Fibroblast of skin of scalp (primary cell): ENCODE measurements around the gene PITX3.
"Not testable (repeated sequence)": the region's sequence is repeated elsewhere in the genome, so short reads cannot be mapped to it uniquely, and the experiment has no call there.

Source experiments
- DNase-seq: peaks from one replicate; pipeline ENCODE4 v3.0.0-alpha.2; 2013

Gene PITX3

DNA sequence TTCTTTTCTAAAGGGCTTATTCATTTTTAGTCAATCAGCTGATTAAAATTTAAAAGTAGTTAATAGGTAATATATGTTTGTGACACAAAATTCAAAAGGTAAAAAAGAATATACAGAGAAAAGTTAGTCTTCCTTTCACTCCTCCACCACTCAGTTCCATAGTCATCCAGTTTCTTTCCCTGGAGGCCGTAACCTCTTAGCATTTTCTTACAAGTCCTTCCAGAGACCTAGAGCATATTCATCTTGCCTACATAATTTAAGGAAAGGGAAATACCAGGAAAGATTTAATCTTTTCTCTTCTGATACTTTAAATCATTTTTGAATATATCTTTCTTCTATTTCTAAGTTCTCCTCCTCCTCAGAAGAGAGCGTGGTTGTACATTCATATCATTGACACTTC is 14.1 kb upstream of the PITX3 start:
- no peak for DNase-seq

DNA sequence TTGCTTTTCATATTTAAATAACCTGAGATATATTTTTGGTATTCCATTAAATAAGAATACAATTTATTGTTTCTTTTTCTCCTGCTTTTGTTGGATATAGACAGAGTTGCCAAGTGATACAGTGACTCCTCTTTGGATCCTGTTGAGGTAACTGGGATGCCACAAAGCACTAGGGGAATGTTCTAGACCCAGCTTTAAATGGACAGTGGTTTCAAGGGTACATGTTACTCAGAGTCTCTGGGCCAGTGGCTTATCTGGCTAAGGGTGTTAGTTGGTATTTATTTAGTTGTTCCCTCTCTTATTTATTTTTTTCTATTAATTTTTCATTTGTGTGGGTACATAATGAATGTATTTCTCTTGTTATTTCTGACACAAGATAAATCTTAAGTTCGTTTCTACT is 13.1 kb upstream of the PITX3 start:
- no peak for DNase-seq

DNA sequence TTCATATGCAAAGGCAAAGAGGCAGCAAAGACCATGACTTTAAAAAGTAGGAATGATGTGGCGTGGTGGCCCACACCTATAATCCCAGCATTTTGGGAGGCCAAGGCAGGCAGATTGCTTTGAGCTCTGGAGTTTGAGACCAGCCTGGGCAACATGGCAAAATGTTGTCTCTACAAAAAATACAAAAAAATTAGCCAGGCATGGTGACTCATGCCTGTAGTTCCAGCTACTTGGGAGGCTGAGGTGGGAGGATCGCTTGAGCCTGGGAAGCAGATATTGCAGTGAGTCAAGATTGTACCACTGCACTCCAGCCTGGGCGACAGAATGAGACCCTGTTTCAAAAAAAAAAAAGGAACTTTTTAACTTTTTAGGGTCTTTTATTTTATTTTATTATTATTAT is 11.2 kb upstream of the PITX3 start:
- DNase-seq: not testable (repeated sequence)

DNA sequence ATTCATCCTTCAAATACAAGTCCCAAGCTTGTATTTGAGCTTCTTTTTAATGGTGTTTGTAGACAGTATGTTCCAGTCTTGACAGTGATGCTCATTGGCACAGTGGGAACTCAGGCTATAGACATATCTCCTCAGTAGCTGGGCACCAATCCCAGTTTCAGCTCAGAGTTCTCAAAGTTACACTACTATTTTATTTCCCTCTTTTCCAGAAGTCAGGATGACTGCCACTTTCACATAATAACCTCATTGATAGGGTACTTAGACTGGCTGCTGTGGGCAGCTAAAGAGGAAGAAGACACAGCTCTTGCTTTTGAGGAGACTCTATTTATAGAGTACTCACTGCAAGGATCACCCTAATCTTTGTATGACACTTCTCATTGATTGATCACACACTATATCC is 6.4 kb upstream of the PITX3 start:
- DNase-seq: no peak

DNA sequence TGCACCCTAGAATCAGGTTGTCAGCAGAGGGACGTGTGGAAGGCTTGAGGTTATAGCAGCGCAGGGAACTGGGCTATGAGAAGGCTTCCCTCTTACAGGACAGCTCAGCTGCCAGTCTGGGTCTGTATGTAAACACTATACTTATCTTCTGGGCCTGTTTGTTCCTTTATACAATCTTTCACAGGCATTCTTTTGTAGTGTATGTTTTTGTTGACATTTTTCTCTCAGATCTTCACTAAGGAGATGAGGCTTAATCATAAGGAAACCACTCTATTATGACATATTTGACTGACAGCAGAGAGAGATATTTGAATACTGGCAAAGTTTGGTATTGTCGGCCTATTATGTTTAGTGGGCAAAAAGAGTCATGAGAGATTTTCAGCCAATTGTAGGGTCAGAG is 4.9 kb upstream of the PITX3 start:
- DNase-seq: no peak

DNA sequence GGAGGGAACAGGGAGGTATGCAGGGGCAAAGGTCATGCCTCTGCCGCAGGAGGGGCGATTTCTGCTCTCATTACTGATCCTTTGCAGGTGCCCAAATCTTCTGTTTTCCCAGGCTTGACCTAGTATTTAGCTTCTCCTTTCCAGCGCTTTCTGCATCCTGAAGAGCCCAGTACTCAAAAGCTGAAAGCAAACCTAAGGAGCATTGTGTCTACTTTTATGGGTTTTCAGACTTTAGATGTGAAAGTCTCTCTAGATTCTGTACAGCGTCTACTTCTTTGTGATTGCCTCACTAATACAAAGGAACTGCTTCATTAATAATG is 4.6 kb upstream of the PITX3 start:
- DNase-seq: no peak

DNA sequence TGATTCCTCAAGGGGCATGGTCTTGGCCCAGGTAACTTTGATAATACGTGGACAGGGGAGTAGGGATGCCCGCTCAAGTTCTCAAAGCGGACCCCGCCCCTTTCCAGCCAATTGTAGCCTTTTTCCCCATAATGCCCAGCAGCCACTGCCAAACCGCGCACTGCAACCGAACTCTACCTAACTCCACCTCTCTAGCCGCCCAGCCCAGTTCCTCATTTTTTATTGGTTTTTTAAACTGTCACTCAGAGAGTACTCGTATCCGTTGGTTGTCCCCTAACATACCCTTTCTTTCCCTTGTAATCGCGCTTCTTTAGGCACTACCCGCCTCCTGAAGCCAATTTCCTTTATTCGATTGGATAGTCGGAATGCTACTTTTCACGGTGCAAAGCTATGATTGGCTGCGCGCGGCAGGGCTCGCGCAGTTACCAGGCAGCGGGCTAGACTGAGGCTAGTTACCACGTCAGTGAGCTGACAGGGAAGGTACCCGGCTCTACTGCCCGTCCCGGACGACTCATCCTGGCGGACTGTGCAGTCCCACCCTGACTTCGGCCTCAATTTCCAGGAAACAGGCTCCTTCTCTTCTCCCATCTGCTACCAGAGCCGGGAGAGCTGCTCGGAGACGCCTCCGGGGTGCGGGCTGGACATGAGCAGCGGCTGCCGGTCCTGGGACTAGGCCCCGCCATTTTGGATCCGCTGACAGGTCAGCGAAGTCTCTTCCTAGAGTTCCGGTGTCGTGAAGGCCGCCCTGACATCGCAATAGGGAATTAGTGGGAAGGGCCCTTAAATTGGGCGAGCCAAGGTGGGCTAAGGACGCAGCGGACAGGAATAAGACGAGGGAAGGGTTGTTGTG is 4.0 kb upstream of the PITX3 start, which contains the start of gene GBF1:
Gene GBF1, plus strand, starts transcription at position 451 of the 850 bp plus-strand sequence. CDS start 13,407 bp downstream, outside the sequence.
- peak; percentile 100 for DNase-seq

DNA sequence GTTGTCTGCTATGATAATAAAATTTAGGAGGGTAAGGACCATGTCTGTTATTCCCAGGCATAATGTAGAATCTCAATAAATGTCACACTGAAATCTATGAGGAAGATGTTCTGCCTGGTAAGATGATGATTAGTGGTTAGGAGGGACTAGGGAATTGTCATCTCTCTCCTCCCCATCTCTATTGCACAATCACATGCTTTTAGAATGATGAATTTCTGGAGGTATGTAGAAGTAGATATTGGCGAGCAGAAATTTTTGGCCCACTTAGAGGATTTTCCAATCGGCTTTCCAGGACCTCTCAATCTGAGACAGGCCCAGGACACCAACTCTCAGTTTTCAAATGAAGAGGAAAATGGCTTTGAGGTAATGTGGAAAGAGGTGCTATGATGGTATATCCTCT is 2.0 kb upstream of the PITX3 start:
- peak; percentile 89 for DNase-seq

DNA sequence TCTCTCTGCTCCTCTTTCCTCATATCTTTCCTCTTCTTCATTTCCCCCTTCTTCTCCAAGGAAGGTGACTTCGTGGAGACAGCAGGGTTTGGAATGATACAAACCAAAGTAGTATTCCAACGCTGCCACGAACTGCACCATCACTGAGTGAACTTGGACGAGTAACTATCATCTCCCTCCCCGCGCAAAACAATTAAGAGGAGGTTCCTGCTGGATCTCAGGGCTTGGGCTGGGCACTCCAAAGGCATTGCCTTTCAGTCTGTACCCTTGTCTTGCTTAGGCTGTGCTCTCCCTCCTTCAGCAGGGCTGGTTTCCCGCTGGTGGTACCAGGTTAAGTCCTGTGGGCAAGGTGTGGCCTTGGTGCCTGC is 790 bp upstream of the PITX3 start:
- DNase-seq: no peak

DNA sequence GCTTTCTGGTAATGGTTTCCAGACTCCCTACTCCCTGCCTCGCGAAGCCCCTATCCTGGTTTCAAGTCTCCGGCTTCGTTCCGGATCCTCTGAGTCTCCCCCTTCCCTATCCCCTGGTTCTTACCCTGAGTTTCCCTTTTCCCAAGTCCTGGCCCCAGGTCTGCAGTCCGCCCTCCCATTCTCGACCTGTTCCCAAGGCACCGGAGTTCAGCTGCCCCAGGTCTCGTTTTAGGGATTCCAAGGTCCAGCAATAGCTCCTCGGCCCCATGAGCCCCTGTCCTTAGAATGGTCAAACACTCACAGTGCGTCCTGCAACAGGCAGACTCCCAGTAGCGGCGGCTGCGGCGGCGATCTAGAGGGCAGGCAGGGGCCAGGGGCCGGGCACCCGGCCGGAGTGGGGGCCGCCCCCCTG is 274 bp downstream of the PITX3 start:
- DNase-seq: no peak

DNA sequence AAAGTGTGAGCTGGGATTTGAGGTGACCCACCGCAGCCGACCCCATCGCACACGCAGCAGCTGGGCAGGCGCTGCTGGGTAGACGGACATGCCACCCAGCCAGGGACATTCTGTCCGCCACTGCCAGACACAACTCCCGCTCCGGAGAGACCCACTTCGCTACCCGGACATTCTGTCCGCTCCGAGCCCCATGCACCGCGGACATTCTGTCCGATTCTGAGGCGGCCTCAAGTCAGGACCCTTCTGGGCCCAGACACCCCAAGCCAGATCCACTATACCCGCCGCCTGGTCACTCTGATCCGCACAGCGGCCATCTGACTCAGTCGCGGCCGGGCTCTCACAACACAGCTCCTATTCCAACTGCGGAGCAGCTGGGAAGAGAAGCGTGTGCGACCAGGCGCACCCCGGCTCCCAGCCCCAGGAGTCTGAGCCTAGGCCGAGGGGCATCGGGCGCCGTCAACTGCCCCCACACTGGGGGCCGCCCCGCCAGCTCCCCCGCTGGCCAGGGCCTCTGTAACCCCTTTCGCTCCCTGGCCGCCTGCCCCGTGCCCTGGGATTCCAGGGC is 763 bp downstream of the PITX3 start:
- no peak for DNase-seq

DNA sequence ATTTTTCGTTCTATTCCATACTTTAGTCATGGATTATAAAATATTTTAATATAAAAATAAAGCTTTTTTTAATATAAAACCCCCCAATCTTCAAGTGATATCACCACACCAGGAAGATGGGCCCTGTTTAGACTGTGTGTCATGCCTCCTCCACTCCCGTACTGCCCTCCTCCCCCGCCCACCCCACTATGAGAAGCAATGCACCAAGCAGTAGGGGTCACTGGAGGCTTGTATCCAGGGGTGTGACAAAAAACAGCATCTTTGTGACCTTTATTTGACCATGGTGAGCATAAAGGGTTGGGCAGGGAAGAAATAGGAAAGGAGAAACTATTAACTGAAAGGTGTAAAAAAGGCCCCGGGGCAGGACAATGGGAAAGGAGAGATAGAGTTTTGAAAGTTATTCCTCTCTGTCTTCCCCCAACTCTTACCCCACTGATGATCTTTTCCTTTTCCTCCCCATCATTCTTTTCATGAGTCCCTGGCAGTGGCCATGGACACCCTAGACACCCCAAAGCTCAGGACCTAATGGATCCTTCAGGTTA is 3.5 kb downstream of the PITX3 start:
- no peak for DNase-seq

DNA sequence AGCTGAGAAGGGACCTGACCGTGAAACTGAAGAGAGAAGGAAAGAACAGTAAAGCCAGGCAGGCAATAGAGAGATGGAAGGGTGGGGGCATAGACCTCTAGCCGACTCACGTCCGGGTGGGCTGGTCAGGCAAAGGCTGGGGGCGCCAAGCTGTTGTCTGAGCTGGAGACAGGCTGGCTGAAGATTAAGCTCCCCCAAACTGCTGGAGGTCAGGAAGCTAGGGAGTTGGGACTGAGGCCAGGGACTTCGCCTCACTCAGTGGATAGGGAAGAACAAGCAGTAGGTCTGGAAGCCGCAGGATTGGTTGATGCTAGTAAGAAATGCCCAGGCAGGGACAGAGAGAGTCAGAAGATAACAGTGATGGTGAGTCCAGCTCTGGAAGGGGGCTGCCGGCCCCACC is 5.3 kb downstream of the PITX3 start:
- DNase-seq: no peak

DNA sequence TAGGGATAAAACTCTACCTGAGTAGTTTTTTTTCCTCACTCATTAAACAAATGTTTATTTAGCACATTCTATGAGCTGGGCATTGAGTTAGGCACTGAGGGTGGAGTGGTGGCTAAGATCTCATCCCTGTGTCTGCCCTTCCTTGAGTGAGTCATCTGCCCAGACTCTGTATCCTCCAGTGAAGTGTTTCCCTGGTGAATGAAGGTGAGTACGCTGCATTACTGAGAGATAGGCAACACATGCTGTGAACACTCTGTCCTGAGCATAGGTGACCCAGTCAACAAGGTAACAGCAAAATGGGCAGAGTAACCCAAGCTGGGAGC is 5.8 kb downstream of the PITX3 start:
- no peak for DNase-seq

DNA sequence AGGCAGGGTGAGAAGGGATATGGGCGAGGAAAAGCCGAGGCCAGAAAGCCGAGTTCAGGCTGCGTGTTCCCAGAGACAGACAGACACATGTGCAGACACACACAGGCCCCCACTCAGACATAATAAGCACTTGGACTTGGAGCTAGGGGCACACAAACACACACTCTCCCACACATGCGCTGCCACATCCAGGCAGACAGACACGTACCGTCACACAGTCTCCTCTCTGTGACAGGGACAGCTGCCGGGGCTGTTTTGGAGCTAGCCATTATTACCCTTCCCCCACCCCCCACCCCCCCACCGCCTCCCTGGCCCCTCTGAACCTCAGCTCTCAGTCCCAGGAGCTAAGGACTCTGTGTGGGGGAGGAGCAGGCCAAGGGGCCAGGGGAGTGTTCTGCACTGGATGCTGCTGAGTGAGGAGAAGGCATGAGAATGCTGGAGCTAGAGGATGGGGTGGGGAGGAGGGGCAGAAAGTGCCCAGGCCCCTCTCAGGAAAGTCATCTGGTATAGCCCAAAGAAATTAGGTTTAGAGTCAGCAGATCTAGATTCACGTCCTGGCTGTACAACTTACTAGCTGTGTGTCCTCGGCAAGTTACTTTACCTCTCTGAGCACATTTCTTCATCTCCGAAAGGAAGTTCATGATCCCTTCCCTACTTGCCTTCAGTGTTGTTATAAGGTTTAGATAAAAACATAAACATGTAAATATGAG is 6.3 kb downstream of the PITX3 start:
- no peak for DNase-seq

DNA sequence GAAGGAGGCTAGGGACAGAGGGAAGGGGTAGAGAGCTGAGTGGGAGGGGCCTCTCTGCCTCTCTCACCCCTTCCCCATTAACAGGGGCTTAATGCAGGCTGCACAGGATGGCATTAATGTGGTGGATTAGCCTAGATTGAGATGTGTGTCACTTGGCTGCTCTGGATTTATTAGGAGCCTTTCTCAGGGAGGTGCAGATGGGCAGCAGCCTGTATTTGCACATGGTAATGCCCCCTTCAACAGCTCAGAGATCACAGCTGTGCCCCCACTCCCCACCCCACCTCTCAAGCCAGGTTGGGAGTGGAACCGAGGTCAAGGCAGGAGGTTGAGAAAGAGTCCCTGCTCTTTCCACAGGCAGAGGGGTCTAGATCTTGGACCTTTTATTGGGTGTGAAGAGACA is 7.3 kb downstream of the PITX3 start:
- no peak for DNase-seq

DNA sequence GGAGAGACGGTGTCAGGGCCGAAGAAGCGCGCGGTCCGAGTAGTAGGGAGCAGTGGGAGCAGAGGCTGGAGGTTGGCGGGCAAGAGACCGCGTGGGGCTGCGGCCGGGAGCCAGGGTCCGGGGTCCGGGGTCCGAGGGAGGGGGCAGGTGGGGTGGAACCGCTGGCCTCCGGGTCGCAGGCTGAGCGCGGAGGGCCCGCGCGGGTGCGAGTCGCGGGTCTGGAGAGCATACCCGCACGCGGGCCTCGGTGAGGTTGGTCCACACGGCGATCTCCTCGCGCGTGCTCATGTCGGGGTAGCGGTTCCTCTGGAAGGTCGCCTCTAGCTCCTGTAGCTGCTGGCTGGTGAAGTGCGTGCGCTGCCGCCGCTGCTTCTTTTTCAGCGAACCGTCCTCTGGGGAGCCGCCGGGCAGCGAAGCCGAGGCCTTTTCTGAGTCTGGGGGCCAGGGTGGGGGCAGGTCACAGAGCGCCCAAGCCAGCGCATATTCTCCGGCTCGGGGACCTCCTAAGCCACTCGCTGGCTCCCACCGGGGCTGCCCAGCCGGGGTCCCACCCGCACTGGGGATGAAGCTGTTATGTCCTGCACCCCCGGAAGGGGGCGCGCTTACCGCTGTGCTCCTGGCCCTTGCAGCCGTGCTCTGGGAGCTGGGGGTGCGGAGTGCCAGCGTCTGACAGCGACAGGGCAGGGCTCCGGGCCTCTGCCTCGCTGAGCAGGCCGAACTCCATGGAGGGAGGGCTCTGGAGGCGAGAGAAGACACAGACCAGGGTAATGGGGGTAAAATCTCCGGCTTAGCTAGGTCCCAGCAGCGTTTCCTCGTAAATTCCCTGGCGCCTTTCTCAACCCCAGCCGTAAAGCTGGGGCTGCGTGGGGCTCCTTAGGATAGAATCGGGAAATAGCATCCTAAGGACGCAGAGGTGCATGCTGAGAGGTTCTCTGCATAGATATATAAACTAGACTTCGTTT is 9.7 kb downstream of the PITX3 start:
- peak; percentile 41 for DNase-seq

DNA sequence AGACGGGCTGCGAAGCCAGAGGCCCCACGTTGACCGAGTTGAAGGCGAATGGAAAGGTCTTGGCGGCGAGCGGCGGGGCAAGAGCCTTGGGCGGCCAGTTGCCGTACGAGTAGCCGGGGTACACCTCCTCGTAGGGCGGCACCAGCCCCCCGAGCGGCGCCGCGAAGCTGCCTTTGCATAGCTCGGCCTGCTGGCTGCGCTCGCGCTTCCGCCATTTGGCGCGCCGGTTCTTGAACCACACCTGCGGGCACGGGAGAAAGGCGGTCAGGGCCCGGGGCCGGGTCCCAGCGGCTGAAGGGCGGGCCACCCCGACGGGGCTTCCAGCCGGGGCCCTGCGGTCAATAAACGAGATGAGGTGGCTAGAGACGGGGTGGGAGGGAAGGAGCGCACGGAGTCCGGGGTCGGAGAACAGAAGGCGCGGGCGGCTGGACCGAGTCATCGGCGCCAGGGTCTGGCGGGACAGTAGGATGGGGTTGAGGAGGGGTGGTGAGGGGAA is 10.4 kb downstream of the PITX3 start:
- no peak for DNase-seq

DNA sequence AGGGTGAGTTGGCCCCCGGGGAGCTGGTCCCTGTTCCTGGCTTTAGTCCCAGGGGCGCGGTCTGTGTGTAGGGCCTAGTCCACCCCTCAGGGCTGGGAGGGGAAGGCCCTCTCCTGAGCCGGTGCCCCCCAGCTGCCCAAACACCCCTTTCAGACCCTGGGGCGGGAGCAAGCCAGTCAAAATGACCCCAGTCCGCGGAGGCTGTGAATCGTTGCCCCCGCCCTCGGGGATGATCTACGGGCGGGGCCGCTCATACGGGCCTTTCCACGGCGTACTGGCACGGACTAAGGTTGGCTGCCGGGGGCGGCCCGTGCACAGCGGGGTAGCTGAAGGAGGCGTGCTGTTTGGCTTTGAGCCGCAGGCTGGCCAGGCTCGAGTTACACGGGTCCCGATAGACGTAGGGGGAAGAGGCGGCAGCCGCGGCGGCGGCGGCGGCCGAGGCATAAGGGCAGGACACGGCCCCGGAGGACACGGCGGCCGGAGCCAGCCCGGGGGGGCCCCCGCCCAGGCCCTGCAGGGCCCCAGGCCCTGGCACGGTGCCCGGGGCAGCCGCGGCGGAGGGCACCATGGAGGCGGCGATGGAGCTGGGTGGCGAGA is 10.9 kb downstream of the PITX3 start:
- peak; percentile 68 for DNase-seq

DNA sequence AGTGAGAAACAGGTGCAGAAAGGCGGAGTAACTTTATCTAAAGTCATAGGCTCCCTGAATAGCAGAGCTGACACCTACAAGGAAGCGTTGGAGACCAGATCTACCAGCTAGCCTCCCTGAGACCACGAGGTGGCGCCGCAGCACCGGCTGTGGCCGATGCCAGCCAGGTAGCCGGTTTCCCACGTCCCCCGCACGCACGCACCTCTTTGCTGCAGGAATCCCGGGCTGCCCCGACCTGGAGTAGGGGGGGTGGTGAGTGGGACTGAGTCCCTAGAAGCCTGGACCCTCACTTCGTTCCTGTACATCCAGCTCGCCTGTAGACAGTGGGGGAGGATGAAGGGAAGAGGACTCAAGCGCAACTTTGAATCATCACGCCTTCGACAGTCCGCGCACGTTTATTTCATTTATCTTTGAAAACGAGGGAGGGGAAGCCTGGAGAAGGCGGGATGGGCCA is 11.5 kb downstream of the PITX3 start:
- peak; percentile 64 for DNase-seq

DNA sequence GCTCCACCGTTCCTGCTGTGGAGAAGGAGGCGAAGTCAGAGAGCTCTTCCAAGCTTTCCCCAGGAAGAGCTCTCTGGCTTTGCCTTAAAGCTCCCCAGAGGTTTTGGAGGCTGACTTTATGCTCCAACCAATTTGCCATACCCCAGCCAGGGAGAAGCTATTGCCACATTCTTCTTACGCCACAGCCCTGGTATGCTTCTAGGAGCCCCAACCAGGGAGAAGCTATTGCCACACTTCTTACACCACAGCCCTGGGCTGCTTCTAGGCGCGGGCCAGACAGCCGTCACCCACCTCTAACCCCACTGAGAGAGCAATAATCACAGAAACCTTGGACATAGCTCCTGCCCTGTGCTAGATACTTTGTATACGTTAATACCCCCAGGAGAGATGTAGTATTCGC is 14.3 kb downstream of the PITX3 start:
- peak; percentile 65 for DNase-seq

DNA sequence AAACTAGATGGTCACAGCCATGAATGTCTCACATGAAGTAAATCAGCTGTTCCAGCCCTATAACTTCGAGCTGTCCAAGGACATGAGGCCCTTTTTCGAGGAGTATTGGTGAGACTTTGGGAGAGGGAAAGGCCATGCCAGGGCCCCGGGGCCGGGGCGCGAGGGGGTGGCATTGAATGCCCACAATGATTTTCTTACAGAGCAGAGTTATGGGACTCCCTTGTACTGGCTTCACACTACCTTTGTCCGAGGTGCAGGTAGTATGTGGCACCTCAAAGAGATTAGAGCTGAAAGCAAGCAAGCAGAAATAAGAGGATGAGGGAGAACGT is 14.8 kb downstream of the PITX3 start:
- DNase-seq: no peak
